SIG-M5 treated with dmso at 0.1 percent for 504 hours (cell line): ENCODE results near the gene MAGOH.
A peak's percentile ranks its signal among the peaks of the same experiment; 100 is the strongest.
"Not testable (repeated sequence)": the region's sequence is repeated elsewhere in the genome, so short reads cannot be mapped to it uniquely, and the experiment has no call there.

Source experiments
- DNase-seq: peaks from one replicate; lab custom pipeline; 2025; ENCODE audit not compliant: unreplicated experiment; lab: John Stamatoyannopoulos, UW

Gene MAGOH

DNA sequence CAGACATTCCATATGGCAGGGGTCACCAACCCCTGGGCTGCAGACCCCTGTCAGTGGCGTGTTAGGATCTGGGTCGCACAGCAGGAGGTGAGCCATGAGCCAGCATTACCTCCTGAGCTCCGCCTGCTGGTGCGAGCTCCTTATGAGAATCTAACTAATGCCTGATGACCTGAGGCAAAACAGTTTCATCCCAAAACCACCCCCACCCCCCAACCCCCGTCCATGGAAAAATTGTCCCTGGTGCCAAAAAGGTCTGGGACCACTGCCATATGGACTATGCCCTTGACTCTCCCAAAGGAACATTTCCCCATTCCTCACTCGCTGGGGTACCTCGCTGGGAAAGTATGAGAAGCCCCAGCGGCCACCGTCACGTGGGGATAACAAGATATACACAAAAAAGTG lies 48.1 kb downstream of the MAGOH start:
- DNase-seq = no peak

- DNase-seq = no peak
Measured at GRCh38 chr1:53189061-53189460, 49.3 kb downstream of the MAGOH start.

GRCh38 chr1:53188099-53188498 lies 50.2 kb downstream of the MAGOH start:
- DNase-seq = no peak

- DNase-seq = no peak
Measured at GRCh38 chr1:53187401-53187800, 50.9 kb downstream of the MAGOH start.

- no peak for DNase-seq
Measured at GRCh38 chr1:53186533-53186932, 51.8 kb downstream of the MAGOH start.

DNA sequence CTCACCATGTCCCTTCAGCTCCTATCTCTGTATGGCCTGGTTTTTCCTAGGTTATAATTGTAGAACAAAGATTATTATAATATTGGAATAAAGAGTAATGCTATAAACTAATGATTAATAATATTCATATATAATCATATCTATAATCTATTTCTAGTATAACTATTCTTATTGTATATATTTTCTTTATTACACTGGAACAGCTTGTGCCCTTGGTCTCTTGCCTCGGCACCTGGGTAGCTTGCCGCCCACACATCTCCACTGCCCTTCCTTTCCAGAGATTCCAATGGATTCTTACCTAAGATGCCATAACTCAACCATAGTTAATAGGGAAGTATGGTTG lies 52.4 kb downstream of the MAGOH start:
- not testable (repeated sequence) for DNase-seq

GRCh38 chr1:53183095-53183990 lies 55.0 kb downstream of the MAGOH start:
- no peak for DNase-seq

DNA sequence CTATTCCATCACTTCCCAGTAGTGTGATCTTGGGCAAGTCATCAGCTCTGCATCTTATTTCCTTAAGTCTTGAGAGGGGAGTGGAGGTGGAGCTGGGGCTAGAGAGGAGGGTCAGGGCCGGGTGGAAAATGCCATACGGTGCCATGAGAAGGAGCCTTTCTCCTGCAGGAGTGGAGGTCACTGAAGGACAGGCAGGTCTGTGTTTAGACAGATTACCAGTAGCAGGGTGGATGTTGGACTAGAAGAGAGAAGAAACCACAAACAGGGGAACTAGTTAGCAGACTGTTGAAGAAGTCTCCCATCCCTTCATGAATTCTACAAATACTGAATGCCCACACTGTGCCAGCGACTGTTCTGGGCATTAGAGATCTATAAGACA lies 55.6 kb downstream of the MAGOH start:
- DNase-seq = no peak

DNA sequence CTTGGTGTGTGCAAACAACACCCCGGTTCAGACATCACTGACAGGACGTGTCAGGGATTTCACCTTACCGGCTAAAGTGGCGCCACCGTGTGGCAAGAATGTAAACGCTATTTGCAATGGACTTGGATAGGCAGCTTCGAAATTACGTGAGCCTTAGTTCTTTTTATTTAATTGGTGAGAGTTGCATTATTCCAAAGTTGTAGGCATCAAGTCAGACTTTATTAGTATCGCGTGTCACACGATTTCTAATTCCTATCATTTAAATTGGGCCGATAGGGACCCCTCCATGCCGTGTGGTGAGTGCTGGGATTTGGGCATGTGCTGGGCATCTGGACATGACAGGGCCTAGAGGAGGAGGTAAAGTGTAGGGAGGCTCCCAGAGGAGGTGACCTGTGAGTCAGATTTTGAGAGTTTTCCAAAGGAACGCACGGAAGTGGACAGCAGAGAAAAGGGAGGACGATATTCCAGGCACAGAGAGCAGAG lies 56.2 kb downstream of the MAGOH start:
- DNase-seq = peak; percentile 44

DNA sequence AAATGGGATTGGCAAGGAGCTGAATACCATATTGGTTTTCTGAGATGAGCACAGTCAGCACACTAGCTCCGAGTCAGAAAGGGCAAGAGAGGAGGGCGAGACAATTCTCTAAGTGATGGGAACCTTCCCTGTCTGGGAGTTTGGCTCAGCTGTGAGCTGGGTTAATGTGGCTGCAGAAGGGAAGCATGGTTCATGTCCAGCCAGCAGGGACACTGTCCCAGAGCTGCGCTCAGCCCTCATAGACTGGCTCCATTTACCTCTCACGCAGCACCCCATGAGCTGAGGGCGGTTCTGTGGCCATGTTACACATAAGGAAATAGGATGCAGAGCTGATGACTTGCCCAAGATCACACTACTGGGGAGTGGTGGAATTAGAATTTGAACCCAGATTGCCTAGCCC lies 57.4 kb downstream of the MAGOH start:
- DNase-seq = no peak

GRCh38 chr1:53180226-53180625 lies 58.1 kb downstream of the MAGOH start:
- DNase-seq = no peak
